ENCODE measurements around the gene WFDC2.

DNA sequence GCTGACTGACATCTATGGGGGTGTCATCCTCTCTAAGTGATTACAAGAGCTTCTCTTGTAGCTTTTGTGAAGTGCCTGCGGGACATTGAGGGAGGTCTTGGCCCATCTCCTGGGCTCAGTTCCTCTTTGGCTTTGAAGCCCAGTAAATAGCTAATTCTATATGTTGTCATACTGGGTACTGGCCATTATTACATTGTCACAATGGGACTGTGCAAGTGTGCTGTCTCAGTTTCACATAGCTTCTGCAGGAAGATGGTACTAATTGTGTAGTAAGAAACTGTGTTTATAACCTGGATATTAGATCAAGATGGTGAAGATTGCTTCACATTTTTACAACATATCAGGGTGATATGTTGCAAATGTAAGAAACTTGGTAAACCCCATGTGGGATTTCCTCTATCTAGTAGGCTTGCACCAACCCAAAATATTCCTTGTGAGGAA, 26.0 kb downstream of the WFDC2 start:
- no peak for TF ChIP-seq EZH2 (IDR thresholded peaks at IDR 0.05; ENCODE audit: borderline replicate concordance, low read depth, low read length, severe bottlenecking)
- TF ChIP-seq, protein P1, sequence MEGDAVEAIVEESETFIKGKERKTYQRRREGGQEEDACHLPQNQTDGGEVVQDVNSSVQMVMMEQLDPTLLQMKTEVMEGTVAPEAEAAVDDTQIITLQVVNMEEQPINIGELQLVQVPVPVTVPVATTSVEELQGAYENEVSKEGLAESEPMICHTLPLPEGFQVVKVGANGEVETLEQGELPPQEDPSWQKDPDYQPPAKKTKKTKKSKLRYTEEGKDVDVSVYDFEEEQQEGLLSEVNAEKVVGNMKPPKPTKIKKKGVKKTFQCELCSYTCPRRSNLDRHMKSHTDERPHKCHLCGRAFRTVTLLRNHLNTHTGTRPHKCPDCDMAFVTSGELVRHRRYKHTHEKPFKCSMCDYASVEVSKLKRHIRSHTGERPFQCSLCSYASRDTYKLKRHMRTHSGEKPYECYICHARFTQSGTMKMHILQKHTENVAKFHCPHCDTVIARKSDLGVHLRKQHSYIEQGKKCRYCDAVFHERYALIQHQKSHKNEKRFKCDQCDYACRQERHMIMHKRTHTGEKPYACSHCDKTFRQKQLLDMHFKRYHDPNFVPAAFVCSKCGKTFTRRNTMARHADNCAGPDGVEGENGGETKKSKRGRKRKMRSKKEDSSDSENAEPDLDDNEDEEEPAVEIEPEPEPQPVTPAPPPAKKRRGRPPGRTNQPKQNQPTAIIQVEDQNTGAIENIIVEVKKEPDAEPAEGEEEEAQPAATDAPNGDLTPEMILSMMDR (IDR thresholded peaks at IDR 0.05; ENCODE audit: borderline replicate concordance, extremely low read depth, low read length, poor library complexity, severe bottlenecking): no peak

All from DND-41 (cell line).